Activated CD4-positive, alpha-beta T cell treated with anti-CD3 and anti-CD28 coated beads for 24 hours (primary cell): Measurements from ENCODE around the gene KRTAP10-3.
"Not testable (repeated sequence)": the region's sequence is repeated elsewhere in the genome, so short reads cannot be mapped to it uniquely, and the experiment has no call there.

Experiments used
- DNase-seq, 2 donors: peaks; one replicate each; pipeline ENCODE4 v3.0.0-alpha.2; 2020; ENCODE audit warnings: low read depth in 2 of 2

KRTAP10-3 gene

DNA sequence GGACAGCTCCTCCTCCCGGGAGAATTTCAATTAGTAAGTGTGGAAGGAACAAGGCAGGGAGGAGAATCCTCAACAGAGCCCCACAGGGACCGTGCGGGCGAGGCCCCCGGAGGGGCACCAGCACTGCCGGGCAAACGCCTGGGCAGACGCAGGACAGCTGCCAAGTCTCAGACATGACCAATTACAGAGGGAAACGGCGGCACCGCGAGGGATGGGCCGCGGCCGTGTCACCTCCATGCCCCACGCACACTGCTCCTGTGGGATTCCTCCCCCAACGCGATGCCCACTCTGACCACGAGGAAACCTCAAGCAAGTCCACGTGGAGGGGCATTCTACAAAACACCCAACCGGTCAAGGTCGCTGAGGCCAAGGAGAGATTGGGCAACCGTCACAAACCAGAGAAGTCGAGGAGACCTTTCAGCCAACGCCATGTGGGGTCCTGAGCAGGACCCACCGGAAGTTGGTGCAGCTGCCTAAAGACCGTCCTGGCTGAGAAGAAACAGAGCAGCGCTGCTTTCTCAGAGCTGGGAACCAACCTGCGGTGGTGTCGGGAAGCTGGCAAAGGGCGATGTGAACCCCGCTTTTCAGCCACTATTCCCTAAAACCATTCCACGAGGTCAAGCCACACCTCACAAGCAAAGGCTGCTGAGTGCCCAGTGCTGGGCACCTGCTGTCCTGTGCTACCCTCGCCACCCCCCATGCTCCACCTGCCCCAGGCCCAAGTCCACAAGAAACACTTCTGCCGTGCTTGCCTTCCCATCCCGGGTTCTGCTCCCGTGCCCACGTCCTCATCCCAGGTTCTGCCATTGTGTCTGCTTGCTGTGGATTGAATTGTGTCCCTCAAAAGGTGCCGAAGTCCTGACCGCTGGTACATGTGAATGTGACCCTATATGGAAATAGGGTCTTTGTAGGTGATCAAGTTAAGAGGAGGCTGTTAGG is 13.5 kb upstream of the KRTAP10-3 start:
- no peak for DNase-seq

DNA sequence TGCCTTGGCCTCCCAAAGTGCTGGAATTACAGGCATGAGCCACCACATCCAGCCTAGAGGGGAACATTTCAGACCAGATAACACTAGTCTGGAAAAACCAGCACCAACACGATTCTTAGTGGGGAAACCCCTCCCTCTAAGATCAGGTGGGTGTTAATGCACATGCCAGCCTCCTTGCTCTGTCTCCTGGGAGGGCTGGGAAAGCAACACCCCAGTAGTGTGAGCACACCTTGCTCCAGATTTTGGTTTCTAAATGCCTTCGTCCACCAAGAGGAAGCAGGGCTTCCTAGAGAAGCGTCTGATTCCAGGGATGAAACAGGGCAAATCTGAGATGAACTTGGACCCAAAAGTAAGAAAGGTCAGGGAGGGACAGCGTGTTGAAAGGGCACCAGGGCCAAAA is 12.7 kb upstream of the KRTAP10-3 start:
- DNase-seq: no peak

DNA sequence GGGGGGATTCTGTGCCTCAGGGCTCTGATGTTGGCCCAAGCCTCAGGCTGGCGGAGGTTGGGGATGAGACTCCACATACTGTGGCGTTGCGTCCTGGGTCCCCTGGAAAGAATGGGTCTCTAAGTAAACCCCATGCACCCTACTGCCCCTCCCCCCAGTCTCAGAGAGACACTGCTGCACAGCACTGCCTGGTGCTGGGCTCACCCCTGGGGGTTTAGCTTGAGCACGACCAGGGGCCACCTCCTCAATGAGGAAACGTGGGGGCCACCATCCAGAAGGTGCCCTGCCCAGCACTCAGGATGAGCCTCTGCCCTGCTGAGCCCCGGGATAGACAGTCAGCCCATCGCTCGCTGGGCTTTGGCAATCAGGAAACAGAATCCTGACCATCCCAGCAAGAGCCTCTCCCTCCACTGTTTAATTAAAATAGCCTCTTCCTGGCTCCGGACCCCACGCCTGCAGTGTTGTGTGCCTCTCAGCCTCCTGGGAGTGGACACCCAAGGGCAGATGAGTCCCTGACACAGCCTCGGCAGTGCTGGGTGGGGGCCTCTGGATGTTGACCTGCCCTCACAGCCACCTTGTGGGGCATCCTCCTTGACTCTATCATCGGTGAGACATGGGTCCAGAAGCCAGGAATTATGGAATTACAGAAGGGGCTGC is 11.4 kb upstream of the KRTAP10-3 start:
- no peak for DNase-seq

DNA sequence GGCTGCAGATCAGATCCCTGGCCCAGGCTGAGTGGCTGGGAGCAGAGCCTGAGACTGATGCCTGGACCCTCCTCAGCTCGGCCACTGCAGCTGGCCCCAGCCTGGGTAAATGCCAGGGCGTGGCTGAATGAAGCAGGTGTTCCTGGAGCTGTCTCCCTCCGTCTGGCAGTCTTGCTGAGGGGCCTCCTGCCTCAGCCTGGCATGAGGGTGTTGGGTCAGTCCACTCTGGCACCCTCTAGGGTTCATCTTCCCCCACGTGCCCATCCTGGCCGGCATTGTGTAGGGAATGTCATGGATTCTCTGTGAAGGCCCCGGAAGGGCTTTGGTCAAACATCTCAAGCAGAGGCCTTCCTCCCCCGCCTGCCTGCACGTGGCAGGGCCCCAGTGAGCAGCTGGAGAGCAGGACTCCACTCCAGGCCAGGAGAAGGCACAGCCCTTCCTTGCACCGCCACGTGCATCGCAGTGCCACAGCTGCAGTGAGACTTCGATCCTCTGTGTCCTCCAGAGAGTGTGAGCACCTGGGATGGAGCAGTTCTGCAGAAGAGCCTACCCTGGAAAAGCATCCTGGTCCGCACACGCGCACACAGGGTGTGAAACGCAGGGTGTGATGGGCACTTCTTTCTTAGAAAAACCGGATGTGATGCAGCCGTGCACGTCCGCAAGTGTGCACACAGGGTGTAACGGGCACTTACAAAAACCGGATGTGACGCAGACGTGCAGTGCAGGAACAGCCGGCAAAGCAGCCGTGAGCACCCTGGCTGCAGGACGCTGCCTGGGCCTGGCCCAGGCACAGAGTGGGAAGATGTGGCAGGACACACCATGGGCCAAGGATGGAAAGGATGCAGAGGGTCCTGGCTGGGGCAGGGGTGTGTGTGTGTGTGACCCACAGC is 10.3 kb upstream of the KRTAP10-3 start:
- no peak for DNase-seq

DNA sequence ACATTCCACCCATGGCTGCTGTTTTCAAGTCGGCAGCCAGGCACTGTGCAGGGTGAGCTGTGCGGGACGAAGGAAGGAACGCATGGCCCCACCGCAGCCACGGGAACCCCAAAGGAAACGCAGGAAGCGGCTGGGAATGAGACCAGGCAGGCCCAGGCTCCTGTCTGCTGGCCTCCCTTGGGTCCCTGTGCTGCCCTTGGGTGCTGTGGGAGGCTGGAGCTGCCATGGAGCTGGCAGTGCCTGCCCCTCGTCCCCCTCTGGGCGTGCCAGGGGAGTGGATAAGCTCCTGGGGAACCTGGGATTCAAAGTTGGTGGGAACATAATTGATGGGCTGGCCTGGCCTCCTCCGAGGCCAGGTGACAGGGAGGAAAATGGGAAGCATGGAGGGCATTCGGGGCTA is 9.7 kb upstream of the KRTAP10-3 start:
- DNase-seq: no peak

DNA sequence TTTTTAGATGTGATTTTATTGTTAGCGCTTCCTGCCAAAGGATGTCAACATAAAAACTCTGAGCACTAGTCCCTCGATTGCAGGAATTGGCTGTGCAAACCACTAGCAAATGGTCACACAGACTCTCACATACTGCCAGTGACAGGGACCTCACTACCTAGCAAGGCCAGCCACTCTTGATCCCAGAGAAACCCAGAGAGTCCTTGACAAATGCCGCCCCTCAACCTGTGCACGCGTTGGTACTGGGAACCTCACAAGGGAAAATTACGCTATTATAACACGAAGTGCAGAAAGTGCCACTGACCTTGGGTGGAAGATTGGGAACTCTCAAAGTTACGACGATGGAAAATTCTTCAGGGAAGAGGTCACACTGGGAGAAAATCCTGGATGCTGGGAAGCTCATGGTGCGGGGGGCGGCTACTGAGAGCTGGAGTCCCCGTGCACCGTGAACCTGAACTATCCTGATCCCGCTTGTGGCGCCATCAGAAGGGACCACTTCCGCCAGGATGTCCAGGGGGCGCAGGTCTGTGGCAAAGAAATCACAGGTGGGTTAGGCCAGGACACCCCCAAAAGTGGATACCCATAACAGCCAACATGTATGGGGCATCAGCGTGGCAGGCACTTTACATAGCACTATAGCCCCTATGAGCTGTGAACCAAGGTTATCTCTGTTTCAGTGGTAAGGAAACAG is 9.0 kb upstream of the KRTAP10-3 start:
- DNase-seq: no peak

DNA sequence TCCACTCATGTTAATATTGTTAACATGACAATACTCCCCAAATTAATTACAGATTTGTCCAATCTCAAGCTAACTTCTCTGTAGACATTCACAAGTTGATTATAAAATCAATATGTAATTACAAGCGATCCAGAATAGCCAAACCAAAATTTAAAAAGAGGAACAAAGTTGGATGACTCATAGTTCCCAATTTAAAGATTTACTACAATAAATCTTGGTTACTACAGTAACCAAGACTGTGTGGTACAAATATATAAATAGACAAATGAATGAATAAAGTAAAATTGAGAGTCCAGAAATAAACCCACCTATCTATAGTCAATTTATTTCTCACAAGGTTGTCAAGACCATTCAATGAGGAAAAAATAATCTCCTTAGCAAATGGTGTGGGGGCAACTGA is 7.8 kb upstream of the KRTAP10-3 start:
- no peak for DNase-seq

GRCh38 chr21:44564886-44565598 is 6.4 kb upstream of the KRTAP10-3 start:
- no peak for DNase-seq

DNA sequence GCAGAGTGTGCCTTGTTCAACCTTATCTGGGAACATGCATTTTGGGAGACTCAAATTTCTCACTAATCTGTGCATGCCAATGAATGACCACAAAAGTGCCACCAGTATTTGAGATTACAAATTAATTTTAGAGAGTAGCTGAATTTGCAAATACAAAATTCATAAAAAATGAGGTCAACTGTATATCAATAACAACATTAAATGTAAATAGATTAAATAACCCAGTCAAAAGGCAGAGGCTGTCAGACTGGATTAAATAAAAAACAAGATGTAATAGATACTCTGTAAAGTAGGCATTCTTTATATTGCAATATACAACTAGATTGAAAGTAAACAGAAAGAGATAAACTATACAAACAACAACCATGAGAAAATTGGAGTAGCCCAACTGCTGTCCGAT is 5.5 kb upstream of the KRTAP10-3 start:
- DNase-seq: no peak

GRCh38 chr21:44558329-44558675 is 293 bp downstream of the KRTAP10-3 start:
- not testable (repeated sequence) for DNase-seq

GRCh38 chr21:44557491-44558328 is 885 bp downstream of the KRTAP10-3 start:
- no peak for DNase-seq

DNA sequence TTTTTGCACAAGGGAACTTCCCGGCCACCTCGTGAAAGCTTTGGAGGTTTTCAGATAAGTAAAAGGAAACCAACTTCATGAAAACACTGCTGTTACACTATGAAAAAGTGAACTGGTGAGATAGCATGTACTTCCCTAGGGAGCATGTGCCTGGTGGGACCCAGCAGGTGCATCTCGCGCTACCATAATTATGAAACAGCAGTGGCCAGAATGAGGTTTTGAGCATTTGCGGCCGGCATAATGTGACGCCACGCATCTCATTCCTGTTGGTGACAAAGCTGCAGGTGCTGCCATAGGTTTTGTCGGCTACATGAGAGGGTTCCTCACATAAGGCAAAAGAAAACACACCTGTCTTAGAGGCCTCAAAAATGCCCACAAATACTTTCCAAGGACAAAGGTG is 1.7 kb downstream of the KRTAP10-3 start:
- no peak for DNase-seq

- no peak for DNase-seq
Observed at GRCh38 chr21:44555200-44555875, 3.3 kb downstream of the KRTAP10-3 start.

- DNase-seq: no peak
Observed at GRCh38 chr21:44552681-44553080, 5.9 kb downstream of the KRTAP10-3 start.

DNA sequence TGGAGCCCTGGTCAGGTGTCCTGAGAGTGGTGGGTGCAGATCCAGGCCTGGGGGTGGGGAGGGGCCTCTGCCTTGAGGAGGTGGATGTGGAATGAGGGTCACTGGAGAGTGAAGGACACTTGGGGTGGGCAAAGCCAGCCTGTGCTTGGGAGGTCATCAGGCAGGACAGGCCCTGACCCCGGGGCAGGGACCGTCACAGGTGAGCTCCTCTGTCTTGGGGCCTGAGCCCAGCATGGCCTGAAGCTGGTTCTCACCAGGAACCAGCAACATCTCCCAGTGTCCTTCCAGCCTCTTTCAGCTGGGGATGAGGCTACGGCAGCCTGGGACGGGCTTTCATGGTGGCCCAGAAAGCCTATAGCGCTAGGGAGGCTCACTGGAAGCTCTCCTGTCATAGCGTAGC is 6.5 kb downstream of the KRTAP10-3 start:
- no peak for DNase-seq

GRCh38 chr21:44551340-44551961 is 7.1 kb downstream of the KRTAP10-3 start, which contains the start of gene KRTAP10-2:
Gene KRTAP10-2 (minus strand): TSS chr21:44551505. CDS start chr21:44551458, 47 bp downstream.
- no peak for DNase-seq

GRCh38 chr21:44550807-44551206 is 7.8 kb downstream of the KRTAP10-3 start:
- DNase-seq: no peak

DNA sequence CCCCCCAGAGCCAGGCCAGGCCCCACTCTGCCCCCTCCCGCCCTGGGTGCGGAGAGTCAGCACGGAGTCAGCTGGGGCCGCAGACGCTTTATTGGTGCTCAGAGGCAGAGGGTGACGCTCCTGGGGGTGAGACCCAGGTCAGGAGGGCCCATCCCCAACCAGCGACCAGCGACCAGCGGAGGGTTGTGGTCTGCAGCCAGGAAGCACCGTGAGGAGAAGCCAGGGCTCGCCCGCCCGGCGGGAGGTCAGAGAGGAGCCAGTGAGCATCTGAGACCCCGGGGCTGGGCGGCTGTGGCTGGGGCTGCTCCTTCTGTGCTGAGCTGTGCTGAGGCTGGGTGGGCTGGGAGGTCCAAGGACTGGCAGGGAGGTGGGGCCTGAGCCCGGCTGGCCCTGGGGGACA is 8.3 kb downstream of the KRTAP10-3 start:
- not testable (repeated sequence) for DNase-seq
